DMS53 treated with DMSO at 0.1 percent for 48 hours (cell line): ENCODE measurements around the gene MS4A15.
"Not testable (repeated sequence)": the region's sequence is repeated elsewhere in the genome, so short reads cannot be mapped to it uniquely, and the experiment has no call there.

ENCODE experiments used
- DNase-seq: peaks from one replicate; lab custom pipeline; 2025; ENCODE audit not compliant: unreplicated experiment; lab: John Stamatoyannopoulos, UW

The MS4A15 gene

DNA sequence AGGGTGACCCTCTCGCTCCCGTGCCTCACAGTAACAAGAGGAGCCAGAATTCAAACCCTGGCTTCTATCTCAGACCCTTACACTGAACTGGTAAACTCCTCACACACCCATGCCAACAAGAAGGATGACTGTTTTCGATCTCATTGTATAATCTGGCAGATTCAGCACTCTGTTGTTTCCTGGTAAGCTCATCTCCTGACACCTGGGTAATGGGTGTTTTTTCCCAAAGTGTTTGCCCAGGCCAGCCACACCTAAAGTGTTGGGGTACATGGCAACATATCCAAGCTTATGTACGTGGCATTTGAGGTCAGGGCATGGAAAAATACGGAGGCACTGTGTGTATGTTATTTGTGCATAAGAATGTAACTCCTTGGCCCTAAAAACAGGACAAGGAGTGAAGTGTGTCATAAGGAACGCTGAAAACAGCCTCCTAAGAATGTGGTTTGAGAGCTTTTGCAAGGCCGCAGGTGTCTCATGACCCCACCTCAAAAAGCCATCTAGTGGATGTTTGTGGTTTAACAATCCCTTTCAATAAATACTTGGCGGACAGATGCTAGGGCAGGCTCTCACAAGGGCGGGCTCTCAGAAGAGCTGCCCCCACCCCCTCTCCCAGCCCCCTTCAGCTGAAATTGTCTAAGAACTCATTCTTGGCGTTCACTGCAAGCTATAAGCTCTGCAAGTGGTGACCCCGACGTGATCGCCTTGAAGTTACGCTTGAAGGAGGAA lies at the start of gene MS4A15:
TSS of gene MS4A15 (plus strand) at position 561 of the 726 bp plus-strand sequence. CDS start 6,867 bp downstream, outside the sequence.
- peak; percentile 36 for DNase-seq

GRCh38 chr11:60706931-60707330 lies 49.7 kb upstream of the MS4A15 start:
- no peak for DNase-seq

- DNase-seq = no peak
These were observed 46.2 kb upstream of the MS4A15 start for GRCh38 chr11:60710482-60710881.

DNA sequence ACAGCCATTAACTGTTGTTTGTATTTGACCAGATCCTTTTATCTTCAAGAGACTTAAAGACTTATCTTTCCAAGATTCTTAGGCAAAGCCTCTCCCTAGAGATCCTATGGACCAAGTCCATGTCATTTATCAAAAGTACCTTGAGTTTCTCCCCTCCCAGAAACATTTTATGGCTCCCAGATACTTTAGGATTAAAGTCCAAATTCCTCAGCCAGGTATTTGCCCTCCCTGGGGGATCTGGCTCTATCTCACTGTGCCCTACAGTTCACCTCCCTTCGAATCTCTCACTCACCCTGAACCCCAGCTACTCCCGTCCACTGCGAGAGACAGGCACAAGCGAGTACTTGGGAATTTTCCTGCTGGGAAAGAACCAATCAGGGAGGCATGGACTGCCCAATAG lies 45.4 kb upstream of the MS4A15 start:
- no peak for DNase-seq

DNA sequence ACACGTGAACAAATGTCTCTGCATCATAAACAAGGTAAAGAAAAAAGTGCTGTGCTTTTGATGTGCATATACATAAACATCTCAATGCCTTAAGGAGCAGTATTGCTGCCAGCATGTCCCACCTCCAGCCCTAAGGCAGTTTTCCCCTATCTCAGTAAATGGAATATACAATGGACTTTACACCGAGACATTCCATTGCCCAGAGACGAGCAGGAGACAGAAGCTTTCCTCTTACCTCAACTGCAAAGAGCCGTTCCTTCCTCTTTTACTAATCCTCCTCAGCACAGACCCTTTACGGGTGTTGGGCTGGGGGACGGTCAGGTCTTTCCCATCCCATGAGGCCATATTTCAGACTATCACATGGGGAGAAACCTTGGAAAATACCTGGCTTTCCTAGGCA lies 43.2 kb upstream of the MS4A15 start:
- DNase-seq = not testable (repeated sequence)

GRCh38 chr11:60717956-60718355 lies 38.7 kb upstream of the MS4A15 start:
- no peak for DNase-seq

GRCh38 chr11:60718524-60719316 lies 37.9 kb upstream of the MS4A15 start:
- DNase-seq = no peak

DNA sequence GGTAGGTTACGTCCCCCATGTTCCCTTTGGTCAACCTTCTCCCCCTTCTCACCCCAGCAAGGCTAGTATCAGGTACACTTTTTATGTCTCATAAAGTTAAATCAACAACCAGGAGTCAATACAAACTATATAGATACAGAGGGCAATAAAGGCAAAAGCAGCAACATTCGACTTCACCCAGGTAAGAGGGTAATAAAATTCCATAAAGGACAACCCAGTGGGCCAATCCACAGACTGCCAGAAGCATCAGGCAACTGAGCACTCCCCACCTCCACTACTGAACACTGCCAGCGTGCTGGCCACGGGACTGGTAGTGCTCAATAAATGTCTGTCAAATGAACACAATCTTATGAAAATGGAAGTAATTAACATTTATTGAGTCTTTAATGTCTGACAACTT lies 37.3 kb upstream of the MS4A15 start:
- DNase-seq = no peak

DNA sequence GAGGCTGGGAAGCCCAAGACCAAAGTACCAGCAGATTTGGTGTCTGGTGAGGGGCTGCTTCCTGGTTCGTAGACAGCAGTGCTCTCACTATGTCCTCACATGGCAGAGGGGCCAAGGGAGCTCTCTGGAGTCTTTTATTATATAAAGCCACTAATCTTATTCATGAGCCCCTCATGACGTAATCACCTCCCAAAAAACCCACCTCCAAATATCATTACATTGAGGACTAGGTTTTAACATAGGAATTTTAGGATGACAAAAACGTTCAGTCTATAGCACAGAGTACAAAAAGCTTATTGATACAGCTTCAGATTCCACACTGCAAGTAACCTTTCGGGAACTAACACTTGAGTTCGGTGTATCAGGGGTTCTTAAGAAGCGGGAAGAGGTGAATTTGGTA lies 36.2 kb upstream of the MS4A15 start:
- no peak for DNase-seq

DNA sequence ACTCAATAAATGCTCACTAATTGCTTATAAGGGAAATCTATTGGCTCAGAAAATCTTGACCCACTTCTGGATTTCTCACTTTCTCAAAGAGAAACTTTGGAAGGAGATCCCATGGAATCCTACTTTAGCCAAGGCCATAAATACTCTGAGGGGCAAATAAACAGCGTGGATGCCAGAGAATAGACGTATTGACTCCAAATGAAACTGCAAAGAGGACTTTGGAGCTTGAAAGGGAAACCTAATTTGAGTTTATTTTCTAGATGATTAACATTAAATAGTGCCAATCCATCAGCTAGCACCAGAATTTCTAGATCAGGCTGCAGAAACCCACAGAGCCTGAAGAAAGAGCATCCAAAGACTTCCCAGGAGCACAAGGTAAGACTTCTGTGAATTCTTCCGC lies 32.2 kb upstream of the MS4A15 start, which contains the start of gene MS4A18:
TSS of gene MS4A18 (plus strand) at position 301 of the 400 bp plus-strand sequence.
- no peak for DNase-seq

DNA sequence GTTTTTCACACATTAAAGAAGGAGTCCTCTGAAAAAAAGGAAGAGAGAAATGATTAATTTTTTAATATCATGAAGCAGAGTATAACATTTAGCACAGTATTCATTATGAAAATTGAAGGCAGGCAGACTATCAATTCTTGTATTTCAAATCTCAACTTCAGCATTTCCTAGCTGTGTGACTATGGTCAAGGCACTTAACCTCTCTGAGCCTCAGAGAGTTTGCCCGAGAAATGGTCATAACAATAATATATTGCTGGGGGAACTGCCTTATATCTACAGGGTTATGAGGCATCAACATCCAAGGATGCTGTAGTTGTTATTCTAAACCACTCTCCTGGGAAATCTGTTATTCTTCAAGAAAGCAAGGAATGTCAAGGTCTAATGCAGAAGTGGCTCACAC lies 31.1 kb upstream of the MS4A15 start:
- DNase-seq = no peak

DNA sequence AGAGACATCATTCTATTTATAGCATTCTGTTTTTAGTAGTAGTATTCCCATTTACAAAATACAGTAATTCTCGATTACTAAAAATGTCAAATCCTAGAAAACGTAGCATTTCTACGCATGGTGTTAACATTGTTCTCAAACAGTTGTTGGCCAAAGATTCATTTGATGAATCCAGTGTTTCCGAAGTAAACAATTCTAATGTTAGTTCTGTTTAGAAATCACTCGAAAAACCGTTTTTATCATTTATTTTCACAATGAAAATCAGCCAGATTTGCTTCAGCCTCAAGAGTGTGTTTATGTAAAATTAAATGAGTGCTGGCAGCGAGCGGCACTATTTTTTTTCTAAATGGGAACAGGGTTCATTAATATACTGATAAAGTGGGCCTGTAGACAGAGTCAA lies 25.1 kb upstream of the MS4A15 start:
- DNase-seq = no peak

- DNase-seq = peak; percentile 38
These were observed 22.4 kb upstream of the MS4A15 start for GRCh38 chr11:60734279-60734678.

GRCh38 chr11:60739114-60739513 lies 17.6 kb upstream of the MS4A15 start:
- DNase-seq = no peak

- no peak for DNase-seq
These were observed 16.1 kb upstream of the MS4A15 start for GRCh38 chr11:60740573-60740972.

GRCh38 chr11:60741421-60741820 lies 15.2 kb upstream of the MS4A15 start:
- no peak for DNase-seq

DNA sequence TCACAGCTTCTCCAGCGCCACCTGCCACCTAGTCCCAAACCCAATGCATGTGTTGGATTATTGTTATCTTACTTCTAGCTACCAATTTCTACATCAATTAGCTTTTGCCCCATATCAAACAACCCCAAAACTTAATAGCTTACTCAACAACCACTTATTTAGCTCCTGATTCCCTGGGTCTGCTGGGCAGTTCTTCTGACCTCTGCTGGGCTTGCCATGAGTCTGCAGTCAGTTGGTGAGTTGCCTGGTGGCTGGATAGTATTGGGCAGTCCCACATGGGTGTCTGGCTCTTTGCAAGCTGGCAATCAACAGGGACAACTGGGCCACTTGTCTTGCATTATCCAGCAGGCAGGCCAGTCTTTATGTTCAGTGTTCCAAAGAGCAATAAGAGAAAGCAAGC lies 13.6 kb upstream of the MS4A15 start:
- no peak for DNase-seq

DNA sequence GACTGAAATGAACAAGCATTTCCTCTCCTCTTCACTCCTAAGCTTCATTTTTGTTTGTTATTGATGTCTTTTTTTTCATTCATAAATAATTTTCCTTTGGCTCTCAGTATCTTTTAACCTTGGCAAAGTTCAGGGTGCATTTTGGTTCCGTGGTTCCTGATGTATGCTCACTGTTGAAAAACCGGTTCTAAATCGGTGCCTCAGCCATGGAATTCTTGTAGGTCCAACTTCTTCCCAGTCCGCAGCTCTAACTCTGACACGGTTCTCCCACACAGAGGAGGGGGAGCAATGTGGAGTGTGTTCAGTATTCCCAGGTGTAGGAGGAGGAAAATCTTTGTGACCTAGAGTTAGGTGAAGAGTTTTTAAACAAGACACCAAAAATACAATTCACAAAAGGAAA lies 12.6 kb upstream of the MS4A15 start:
- no peak for DNase-seq

DNA sequence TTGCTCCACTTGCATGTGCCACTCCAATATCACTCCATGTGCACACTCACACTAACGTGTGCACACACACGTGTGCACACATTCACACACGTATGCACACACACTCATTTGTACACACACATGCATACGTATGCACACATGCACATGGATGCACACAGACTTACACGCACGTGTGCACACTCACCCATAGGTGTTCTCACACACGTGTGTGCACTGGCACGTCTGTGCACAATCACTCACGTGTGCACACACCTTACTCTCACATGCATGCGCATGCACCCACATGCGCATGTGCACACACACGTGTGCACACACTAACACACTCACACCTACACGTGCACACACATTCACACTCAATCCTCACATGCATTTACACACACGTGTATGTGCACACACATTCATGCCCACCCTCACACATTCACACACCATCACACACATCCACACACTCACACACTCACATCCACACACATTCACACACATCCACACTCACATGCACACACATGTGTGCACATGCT lies 9.3 kb upstream of the MS4A15 start:
- no peak for DNase-seq

GRCh38 chr11:60748225-60748624 lies 8.4 kb upstream of the MS4A15 start:
- DNase-seq = no peak

- no peak for DNase-seq
These were observed 7.8 kb upstream of the MS4A15 start for GRCh38 chr11:60748821-60749220.

- DNase-seq = no peak
These were observed 5.8 kb upstream of the MS4A15 start for GRCh38 chr11:60750911-60751310.
